T-helper 2 cell treated with Interferon-gamma antibody and Interleukin-4, amounts not matched to agents 5 μg/mL and 100 μg/mL, for 36 hours (primary cell): ENCODE data around the gene MCM5.

Experiments used
- DNase-seq: peaks from one replicate; pipeline ENCODE4 v3.0.0; 2021; ENCODE audit warnings: low spot score
- H3K27ac Mint-ChIP-seq: one replicate; pipeline ENCODE4 v1.8.0; 2021; ENCODE audit warnings: mild to moderate bottlenecking, mixed read lengths
- H3K27me3 Mint-ChIP-seq: one replicate; pipeline ENCODE4 v1.8.0; 2021; ENCODE audit warnings: low read depth, mixed read lengths
- H3K36me3 Mint-ChIP-seq: one replicate; pipeline ENCODE4 v1.8.0; 2021; ENCODE audit warnings: low read depth, mixed read lengths
- H3K4me1 Mint-ChIP-seq: one replicate; pipeline ENCODE4 v1.8.0; 2021; ENCODE audit warnings: low read depth, mixed read lengths
- H3K4me3 Mint-ChIP-seq: one replicate; pipeline ENCODE4 v1.8.0; 2022; ENCODE audit warnings: mild to moderate bottlenecking, moderate library complexity, mixed read lengths
- H3K9me3 Mint-ChIP-seq: one replicate; pipeline ENCODE4 v1.8.0; 2021; ENCODE audit warnings: mixed read lengths

MCM5 gene

DNA sequence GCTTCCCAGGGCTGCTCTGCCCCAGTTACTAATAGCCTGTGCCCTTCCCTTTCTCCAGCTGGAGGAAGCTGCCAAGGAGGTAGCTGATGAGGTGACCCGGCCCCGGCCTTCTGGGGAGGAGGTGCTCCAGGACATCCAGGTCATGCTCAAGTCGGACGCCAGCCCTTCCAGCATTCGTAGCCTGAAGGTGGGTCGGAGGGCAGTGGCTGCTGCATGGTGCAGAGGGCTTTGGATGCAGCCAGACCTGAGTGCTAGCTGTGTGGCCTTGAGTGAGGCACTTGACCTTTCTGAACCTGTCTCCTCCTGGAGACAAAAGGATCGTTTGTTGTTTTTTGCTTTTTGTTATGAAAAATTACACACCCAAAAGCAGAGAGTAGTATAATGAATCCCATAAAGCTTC lies 3.4 kb downstream of the MCM5 start:
- H3K4me3 Mint-ChIP-seq, result no peak overlapping the region
- H3K9me3 Mint-ChIP-seq, result no peaks in the 10 kb centered on the region
- no peak overlapping the region for H3K27ac Mint-ChIP-seq
- peaks cover 37% of the 10 kb centered on the region for H3K4me1 Mint-ChIP-seq
- H3K36me3 Mint-ChIP-seq, result peaks cover 64% of the 10 kb centered on the region
- H3K27me3 Mint-ChIP-seq, result no peaks in the 10 kb centered on the region
- no peak for DNase-seq

DNA sequence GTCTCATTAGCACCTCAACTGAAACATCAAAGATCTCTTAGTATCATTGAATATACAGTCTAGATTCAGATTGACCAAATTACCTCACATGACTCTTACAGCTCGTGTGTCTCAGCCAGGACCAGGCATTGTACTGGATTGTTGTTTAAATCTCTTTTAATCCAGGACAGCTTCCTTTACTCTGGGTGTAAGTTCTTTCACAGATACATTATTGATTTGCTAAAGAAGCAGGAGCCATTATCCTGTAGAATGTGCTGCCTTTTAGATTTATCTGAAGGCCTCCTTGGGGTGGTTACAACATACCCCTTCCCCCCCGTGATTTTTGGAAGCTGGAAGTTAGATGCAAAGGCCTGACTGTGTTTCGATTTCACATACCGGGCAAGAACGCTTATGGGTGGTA lies 4.2 kb downstream of the MCM5 start:
- no peak overlapping the region for H3K27ac Mint-ChIP-seq
- peaks cover 68% of the 10 kb centered on the region for H3K36me3 Mint-ChIP-seq
- H3K4me3 Mint-ChIP-seq, result no peak overlapping the region
- H3K4me1 Mint-ChIP-seq, result peaks cover 37% of the 10 kb centered on the region
- DNase-seq, result no peak
- H3K9me3 Mint-ChIP-seq, result no peaks in the 10 kb centered on the region
- H3K27me3 Mint-ChIP-seq, result no peaks in the 10 kb centered on the region

DNA sequence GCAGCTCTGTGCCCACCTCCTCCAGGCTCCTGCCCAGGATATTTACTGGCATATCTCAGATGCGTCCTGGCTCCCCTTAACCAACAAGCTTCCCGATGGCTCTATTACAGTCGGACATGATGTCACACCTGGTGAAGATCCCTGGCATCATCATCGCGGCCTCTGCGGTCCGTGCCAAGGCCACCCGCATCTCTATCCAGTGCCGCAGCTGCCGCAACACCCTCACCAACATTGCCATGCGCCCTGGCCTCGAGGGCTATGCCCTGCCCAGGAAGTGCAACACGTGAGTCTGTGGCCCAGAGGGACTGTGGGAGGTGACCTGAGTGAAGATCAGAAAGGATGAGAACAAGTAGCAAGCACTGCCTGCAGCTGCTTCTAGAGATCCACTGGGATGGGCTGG lies 6.5 kb downstream of the MCM5 start:
- no peaks in the 10 kb centered on the region for H3K27me3 Mint-ChIP-seq
- DNase-seq, result no peak
- no peak overlapping the region for H3K27ac Mint-ChIP-seq
- H3K4me3 Mint-ChIP-seq, result no peak overlapping the region
- H3K36me3 Mint-ChIP-seq, result peaks cover 69% of the 10 kb centered on the region
- peaks cover 33% of the 10 kb centered on the region for H3K4me1 Mint-ChIP-seq
- no peaks in the 10 kb centered on the region for H3K9me3 Mint-ChIP-seq

DNA sequence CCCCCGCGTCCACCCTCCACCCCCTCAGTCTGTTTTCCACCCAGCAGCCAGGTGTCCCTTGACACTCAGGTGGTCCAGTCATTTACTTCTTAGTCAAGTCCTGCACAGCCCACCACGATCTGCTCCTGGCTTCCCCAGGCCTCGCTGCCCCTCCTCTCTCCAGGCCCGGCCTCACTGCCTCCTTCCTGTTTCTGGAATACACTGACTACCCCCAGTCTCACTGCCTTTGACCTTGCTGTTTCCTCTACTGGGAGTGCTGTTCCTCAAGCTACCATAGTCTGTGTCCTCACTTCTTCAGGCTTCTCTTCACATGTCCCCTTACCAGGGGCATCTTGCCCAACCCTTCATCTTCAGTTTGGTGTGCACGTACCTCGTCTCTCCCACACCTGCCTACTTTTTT lies 7.4 kb downstream of the MCM5 start:
- Mint-ChIP-seq H3K4me3 (no peak overlapping the region), H3K4me1 (peaks cover 24% of the 10 kb centered on the region), H3K36me3 (peaks cover 70% of the 10 kb centered on the region), H3K9me3 (no peaks in the 10 kb centered on the region), H3K27me3 (no peaks in the 10 kb centered on the region), H3K27ac (peak overlapping the region; percentile 0)
- DNase-seq, result no peak

DNA sequence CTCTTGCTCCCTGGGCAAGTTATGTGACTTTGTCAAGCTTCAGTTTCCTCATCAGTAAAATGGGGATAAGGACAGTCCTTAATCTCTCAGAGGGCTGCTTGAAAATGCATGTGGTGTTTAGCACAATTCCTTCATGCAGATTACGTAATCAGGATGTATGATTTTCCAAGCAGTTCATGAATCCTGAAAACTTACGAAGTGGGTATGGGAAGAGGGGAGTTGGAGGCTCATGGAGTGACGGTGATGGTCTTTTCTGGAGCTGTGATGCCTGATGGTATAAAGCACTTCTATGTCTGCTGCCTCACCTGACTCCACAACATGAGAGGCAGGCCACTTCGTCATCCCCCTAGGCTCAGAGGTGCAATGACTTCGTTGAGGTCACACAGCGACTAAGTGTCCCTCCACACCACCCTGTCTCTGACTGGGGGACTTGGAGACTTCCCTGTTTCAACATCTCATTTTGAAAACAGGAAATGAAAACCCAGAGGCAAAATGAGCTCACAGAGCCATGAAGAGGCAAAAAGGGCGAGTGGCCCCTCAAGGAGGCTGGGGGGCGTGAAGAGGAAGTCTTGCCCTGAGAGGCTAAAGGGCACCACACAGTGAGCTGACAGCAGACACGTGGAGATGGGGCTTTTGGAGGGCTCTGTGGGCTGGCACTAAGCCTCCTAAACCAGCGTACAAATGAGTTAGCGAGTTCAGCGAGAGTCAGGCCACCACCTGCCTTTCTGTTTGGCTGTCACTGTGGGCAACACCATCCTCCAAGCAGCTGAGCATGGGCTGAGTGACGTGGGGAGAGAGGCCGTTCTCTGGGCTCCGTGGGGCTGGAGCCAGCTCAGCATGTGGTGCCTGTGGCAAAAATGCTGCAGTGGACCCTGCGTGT lies 10.1 kb downstream of the MCM5 start:
- Mint-ChIP-seq H3K4me1 (peaks cover 9% of the 10 kb centered on the region), H3K4me3 (no peak overlapping the region), H3K27me3 (no peaks in the 10 kb centered on the region), H3K27ac (peak overlapping the region; percentile 31), H3K9me3 (no peaks in the 10 kb centered on the region), H3K36me3 (peaks cover 62% of the 10 kb centered on the region)
- peak; percentile 7 for DNase-seq

DNA sequence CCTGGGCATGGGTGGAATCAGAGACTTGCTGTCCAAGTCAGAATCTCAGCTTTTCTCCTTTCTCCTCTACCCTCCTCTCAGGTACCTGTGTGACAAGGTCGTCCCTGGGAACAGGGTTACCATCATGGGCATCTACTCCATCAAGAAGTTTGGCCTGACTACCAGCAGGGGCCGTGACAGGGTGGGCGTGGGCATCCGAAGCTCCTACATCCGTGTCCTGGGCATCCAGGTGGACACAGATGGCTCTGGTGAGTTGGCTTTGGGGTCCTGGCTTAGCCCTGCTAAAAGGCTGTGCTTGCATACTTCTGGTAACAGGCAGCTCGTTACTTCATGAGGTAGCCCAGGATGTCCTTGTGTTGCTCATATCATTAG lies 10.7 kb downstream of the MCM5 start:
- Mint-ChIP-seq H3K27me3 (no peaks in the 10 kb centered on the region), H3K27ac (peak overlapping the region; percentile 60), H3K36me3 (peaks cover 67% of the 10 kb centered on the region), H3K4me1 (peaks cover 9% of the 10 kb centered on the region), H3K4me3 (no peak overlapping the region), H3K9me3 (no peaks in the 10 kb centered on the region)
- no peak for DNase-seq

DNA sequence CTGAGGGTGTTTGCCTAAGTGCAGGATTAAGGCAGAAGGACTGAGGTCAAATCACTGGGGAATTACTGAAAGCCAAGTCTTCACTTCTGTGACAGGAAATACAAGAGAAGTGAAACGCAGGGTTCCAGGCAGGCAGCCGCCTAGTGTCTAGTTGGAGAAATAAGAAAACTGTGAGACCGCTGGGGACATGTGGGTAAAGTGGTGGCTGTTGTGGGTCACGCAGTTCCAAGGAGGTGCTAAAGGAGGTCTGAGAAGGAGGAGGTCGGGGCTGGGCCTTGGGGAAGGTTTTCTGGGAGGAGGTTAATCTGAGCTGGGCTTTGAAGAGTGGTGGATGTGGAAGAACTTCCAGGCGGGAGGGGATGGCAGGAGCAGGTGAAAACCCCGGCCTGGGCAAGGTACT lies 11.2 kb downstream of the MCM5 start:
- Mint-ChIP-seq H3K4me1 (peaks cover 9% of the 10 kb centered on the region), H3K36me3 (peaks cover 68% of the 10 kb centered on the region), H3K4me3 (no peak overlapping the region), H3K9me3 (no peaks in the 10 kb centered on the region), H3K27ac (peak overlapping the region; percentile 60), H3K27me3 (no peaks in the 10 kb centered on the region)
- no peak for DNase-seq

DNA sequence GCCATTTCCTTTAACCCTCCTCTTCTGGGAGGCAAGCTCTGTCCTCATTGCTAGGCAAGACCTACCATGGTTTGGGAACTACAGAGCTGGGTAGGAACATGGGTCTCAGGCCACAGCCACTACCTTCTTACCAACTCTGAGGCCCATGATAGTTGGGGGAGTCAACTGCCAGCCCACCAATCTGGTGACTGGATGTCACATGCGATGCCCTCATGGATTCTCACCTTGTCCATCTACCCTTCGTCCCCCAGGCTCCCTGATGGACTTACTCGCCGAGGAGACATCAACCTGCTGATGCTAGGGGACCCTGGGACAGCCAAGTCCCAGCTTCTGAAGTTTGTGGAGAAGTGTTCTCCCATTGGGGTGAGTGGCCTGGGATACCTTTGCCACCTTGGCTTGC lies 13.7 kb downstream of the MCM5 start:
- H3K4me1 Mint-ChIP-seq, result peaks cover 2% of the 10 kb centered on the region
- no peaks in the 10 kb centered on the region for H3K9me3 Mint-ChIP-seq
- no peak overlapping the region for H3K27ac Mint-ChIP-seq
- H3K36me3 Mint-ChIP-seq, result peaks cover 53% of the 10 kb centered on the region
- no peak overlapping the region for H3K4me3 Mint-ChIP-seq
- DNase-seq, result no peak
- H3K27me3 Mint-ChIP-seq, result no peaks in the 10 kb centered on the region

DNA sequence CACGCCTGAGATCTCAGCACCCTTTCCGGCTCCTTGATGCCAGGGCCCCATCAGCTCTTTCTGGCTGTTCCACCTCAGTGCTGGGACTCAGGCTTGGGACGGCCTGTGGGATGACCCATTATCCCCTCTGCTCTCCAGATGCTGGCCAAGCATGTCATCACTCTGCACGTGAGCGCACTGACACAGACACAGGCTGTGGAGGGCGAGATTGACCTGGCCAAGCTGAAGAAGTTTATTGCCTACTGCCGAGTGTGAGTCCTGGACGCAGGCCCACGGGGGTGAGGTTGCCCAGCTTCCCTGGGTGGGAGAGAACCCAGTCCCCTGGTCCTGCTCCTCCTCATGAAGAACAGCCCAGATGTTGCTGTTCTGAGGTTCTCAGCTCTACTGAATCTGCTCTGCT lies 17.7 kb downstream of the MCM5 start:
- Mint-ChIP-seq H3K9me3 (no peaks in the 10 kb centered on the region), H3K27me3 (no peaks in the 10 kb centered on the region), H3K36me3 (peaks cover 42% of the 10 kb centered on the region), H3K27ac (no peak overlapping the region), H3K4me1 (no peaks in the 10 kb centered on the region), H3K4me3 (no peak overlapping the region)
- no peak for DNase-seq

DNA sequence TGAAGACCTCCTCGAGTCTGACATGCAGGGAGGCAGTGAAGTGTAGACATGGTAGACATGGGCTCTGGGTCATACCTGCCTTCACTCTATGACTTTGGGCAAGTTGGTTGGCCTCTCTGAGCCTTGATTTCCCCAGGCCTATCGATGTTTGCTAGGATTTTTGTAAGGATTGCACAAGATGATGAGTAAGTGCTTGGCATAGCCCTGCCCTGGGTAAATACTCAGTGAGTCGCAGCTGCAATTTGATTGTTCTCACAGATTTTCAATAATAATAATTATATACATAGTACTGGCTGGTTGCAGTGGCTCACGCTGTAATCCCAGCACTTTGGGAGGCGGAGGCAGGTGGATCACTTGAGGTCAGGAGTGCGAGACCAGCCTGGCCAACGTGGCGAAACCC lies 18.1 kb downstream of the MCM5 start:
- Mint-ChIP-seq H3K36me3 (peaks cover 46% of the 10 kb centered on the region), H3K9me3 (no peaks in the 10 kb centered on the region), H3K27me3 (no peaks in the 10 kb centered on the region), H3K4me1 (no peaks in the 10 kb centered on the region), H3K4me3 (no peak overlapping the region), H3K27ac (no peak overlapping the region)
- DNase-seq, result no peak

DNA sequence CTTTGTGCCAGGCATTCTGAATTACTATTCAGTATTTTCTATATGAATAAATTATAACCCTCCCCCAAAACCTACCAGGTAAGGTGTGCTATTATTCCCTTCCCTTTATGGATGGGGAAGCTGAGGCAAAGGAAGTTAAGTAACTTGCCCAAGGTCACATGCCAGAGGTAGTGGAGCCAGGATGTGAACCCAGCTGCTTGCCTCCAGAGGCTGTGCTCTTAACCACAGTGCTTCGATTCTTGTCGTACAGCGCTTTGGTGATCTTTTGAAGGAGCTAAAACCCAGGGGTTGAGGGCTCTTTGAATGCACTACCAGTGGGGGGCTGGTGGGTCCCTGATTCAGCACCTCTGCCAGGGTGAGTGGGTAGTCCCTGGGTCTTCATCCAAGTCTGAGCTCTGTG lies 18.8 kb downstream of the MCM5 start:
- no peaks in the 10 kb centered on the region for H3K9me3 Mint-ChIP-seq
- no peak overlapping the region for H3K4me3 Mint-ChIP-seq
- DNase-seq, result no peak
- H3K4me1 Mint-ChIP-seq, result no peaks in the 10 kb centered on the region
- no peak overlapping the region for H3K27ac Mint-ChIP-seq
- no peaks in the 10 kb centered on the region for H3K27me3 Mint-ChIP-seq
- peaks cover 46% of the 10 kb centered on the region for H3K36me3 Mint-ChIP-seq

DNA sequence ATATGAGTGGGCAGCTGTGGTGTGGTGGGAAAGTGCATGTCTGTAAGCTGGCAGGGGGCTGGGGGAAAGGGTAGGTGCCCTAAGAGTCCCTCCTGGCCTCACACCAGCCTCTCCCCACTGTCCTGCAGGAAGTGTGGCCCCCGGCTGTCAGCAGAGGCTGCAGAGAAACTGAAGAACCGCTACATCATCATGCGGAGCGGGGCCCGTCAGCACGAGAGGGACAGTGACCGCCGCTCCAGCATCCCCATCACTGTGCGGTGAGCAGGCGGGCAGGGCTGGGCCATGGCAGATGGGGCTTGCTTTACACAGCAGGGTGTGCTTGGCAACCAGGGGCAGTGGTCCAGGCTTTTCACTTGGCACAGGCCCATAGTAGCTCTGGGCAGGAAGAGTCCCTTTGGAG lies 19.8 kb downstream of the MCM5 start:
- H3K36me3 Mint-ChIP-seq, result peaks cover 52% of the 10 kb centered on the region
- no peak overlapping the region for H3K4me3 Mint-ChIP-seq
- H3K27ac Mint-ChIP-seq, result no peak overlapping the region
- H3K27me3 Mint-ChIP-seq, result no peaks in the 10 kb centered on the region
- DNase-seq, result no peak
- no peaks in the 10 kb centered on the region for H3K9me3 Mint-ChIP-seq
- H3K4me1 Mint-ChIP-seq, result no peaks in the 10 kb centered on the region

DNA sequence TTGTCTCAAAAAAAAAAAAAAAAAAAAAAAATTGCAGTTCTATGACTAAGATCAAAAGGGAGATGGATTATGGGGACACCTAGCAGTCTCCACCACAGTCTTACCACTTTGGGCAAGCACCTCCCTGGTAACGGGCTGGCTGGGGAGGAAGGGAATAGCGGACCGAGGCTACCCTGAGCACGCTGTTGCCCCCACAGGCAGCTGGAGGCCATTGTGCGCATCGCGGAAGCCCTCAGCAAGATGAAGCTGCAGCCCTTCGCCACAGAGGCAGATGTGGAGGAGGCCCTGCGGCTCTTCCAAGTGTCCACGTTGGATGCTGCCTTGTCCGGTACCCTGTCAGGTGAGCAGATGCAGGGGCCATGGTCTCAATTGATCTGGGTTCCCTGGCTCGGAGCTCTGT lies 21.2 kb downstream of the MCM5 start:
- Mint-ChIP-seq H3K27ac (no peak overlapping the region), H3K9me3 (no peaks in the 10 kb centered on the region), H3K36me3 (peaks cover 50% of the 10 kb centered on the region), H3K4me1 (no peaks in the 10 kb centered on the region), H3K27me3 (no peaks in the 10 kb centered on the region), H3K4me3 (no peak overlapping the region)
- no peak for DNase-seq

DNA sequence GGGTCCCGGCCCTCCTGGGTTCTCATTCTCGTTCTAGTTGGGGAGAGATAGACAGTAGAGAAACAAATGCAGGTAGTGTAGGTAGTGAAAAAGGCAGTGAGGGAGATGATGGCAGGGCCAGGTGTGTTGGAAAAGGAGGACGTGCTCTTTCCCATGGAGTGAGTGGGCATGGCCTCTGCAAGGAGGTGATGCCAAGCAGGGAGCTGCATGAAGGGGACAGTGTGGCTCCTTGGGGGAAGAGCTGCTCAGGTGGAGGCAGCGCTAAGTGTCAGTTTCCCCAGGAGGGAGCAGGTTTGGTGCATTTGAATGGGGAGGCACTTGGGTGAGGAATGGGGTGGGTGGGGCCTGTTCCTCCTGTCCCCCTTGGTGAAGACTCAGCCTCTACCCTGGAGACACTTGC lies 22.2 kb downstream of the MCM5 start:
- no peak for DNase-seq
- Mint-ChIP-seq H3K27me3 (no peaks in the 10 kb centered on the region), H3K4me3 (no peak overlapping the region), H3K27ac (no peak overlapping the region), H3K36me3 (peaks cover 50% of the 10 kb centered on the region), H3K4me1 (no peaks in the 10 kb centered on the region), H3K9me3 (no peaks in the 10 kb centered on the region)

DNA sequence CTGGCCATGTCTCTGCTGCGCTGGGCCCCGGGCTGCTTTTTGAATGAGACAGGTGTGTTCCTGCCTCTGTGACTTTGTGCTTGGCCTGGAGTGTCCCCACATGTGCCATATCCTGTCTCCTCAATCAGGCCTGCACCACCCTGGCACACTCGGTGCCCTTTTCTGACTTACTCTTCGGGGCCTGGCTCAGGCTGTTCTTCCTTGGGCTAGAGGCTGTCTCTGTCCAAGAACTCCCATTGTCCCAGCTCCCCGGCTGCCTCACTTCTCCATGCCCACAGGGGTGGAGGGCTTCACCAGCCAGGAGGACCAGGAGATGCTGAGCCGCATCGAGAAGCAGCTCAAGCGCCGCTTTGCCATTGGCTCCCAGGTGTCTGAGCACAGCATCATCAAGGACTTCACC lies 23.0 kb downstream of the MCM5 start:
- no peaks in the 10 kb centered on the region for H3K4me1 Mint-ChIP-seq
- H3K9me3 Mint-ChIP-seq, result no peaks in the 10 kb centered on the region
- H3K4me3 Mint-ChIP-seq, result no peak overlapping the region
- no peak overlapping the region for H3K27ac Mint-ChIP-seq
- DNase-seq, result no peak
- peaks cover 46% of the 10 kb centered on the region for H3K36me3 Mint-ChIP-seq
- H3K27me3 Mint-ChIP-seq, result no peaks in the 10 kb centered on the region
